ENCODE measurements around the gene PDXP. TPM values are rescaled to one million over a fixed set of nuclear protein-coding genes. Genes with fewer than 3 reads are reported as not detected.
"Not testable (repeated sequence)": the region's sequence is repeated elsewhere in the genome, so short reads cannot be mapped to it uniquely, and the experiment has no call there.

PDXP gene
- 8.5 TPM for total RNA-seq
- long read RNA-seq, result 0 reads

GRCh38 chr22:37658133-37659065 lies at the start of gene PDXP:
Gene PDXP, plus strand, starts transcription at chr22:37658723. Its CDS starts 60 bp downstream, at chr22:37658783.
- peak; percentile 100 for DNase-seq (ENCODE audit: low spot score)

- DNase-seq (ENCODE audit: low spot score), result no peak
Observed at GRCh38 chr22:37609240-37610152, 49.0 kb upstream of the PDXP start.

GRCh38 chr22:37610153-37610475 lies 48.4 kb upstream of the PDXP start:
- DNase-seq (ENCODE audit: low spot score), result not testable (repeated sequence)

GRCh38 chr22:37610480-37611129 lies 47.9 kb upstream of the PDXP start:
- DNase-seq (ENCODE audit: low spot score), result no peak

GRCh38 chr22:37611207-37611606 lies 47.3 kb upstream of the PDXP start:
- no peak for DNase-seq (ENCODE audit: low spot score)

GRCh38 chr22:37616201-37617083 lies 42.1 kb upstream of the PDXP start:
- no peak for DNase-seq (ENCODE audit: low spot score)

GRCh38 chr22:37617431-37617830 lies 41.1 kb upstream of the PDXP start:
- DNase-seq (ENCODE audit: low spot score), result no peak

- DNase-seq (ENCODE audit: low spot score), result no peak
Observed at GRCh38 chr22:37618072-37618656, 40.4 kb upstream of the PDXP start.

GRCh38 chr22:37618674-37619073 lies 39.8 kb upstream of the PDXP start:
- DNase-seq (ENCODE audit: low spot score), result no peak

GRCh38 chr22:37619991-37620390 lies 38.5 kb upstream of the PDXP start:
- no peak for DNase-seq (ENCODE audit: low spot score)

GRCh38 chr22:37621352-37621860 lies 37.1 kb upstream of the PDXP start:
- DNase-seq (ENCODE audit: low spot score), result no peak

- no peak for DNase-seq (ENCODE audit: low spot score)
Observed at GRCh38 chr22:37623075-37624016, 35.2 kb upstream of the PDXP start.

GRCh38 chr22:37624017-37624365 lies 34.5 kb upstream of the PDXP start:
- no peak for DNase-seq (ENCODE audit: low spot score)

- DNase-seq (ENCODE audit: low spot score), result no peak
Observed at GRCh38 chr22:37624876-37625275, 33.6 kb upstream of the PDXP start.

GRCh38 chr22:37625737-37626136 lies 32.8 kb upstream of the PDXP start:
- DNase-seq (ENCODE audit: low spot score), result no peak

GRCh38 chr22:37626144-37626543 lies 32.4 kb upstream of the PDXP start:
- no peak for DNase-seq (ENCODE audit: low spot score)

GRCh38 chr22:37626556-37627075 lies 31.9 kb upstream of the PDXP start:
- DNase-seq (ENCODE audit: low spot score), result no peak

GRCh38 chr22:37627121-37627520 lies 31.4 kb upstream of the PDXP start:
- DNase-seq (ENCODE audit: low spot score), result no peak

GRCh38 chr22:37627545-37627944 lies 31.0 kb upstream of the PDXP start:
- no peak for DNase-seq (ENCODE audit: low spot score)

Measured in mesenteric fat pad (tissue), 1 donor.